GM23338 (cell line): ENCODE measurements around the gene ICAM5. TPM values are rescaled to one million over a fixed set of nuclear protein-coding genes. Genes with fewer than 3 reads are reported as not detected.
A peak's percentile ranks its signal among the peaks of the same experiment; 100 is the strongest.

Source experiments
- ATAC-seq: fragments of 200-7000 bp; cut with Tn5 transposase; 3 replicates; pipeline ENCODE4 v1.9.1; 2020
- DNase-seq: peaks from one replicate; pipeline ENCODE4 v3.0.0-alpha.2; 2015; ENCODE audit warnings: low spot score
- H2AFZ ChIP-seq: fragments of 200-600 bp; sonication (generic); 2 replicates; pipeline ENCODE4 v1.8.0; 2016; ENCODE audit warnings: antibody characterized with exemption, mild to moderate bottlenecking, moderate library complexity
- H3F3A ChIP-seq: fragments of 200-600 bp; sonication (generic); replicated peaks from 2 replicates; pipeline ENCODE4 v1.8.0; 2017; ENCODE audit warnings: antibody characterized with exemption, mixed run types, low read depth
- H3K27ac ChIP-seq: fragments of 200-600 bp; sonication (generic); 2 replicates; pipeline ENCODE4 v1.6.1; 2016; ENCODE audit warnings: low read depth
- H3K27me3 ChIP-seq: fragments of 200-600 bp; sonication (generic); 2 replicates; pipeline ENCODE4 v1.8.0; 2016; ENCODE audit warnings: mild to moderate bottlenecking, mixed run types, moderate library complexity; ENCODE audit not compliant: insufficient read depth
- H3K36me3 ChIP-seq: fragments of 200-600 bp; sonication (generic); 2 replicates; pipeline ENCODE4 v1.8.0; 2016; ENCODE audit warnings: mild to moderate bottlenecking; ENCODE audit not compliant: insufficient read depth
- H3K4me1 ChIP-seq: fragments of 200-600 bp; sonication (generic); 2 replicates; pipeline ENCODE4 v1.8.0; 2016; ENCODE audit warnings: mild to moderate bottlenecking, moderate library complexity; ENCODE audit not compliant: insufficient read depth
- H3K4me2 ChIP-seq: fragments of 200-600 bp; sonication (generic); 2 replicates; pipeline ENCODE4 v1.7.1; 2017; ENCODE audit warnings: mixed run types
- H3K4me3 ChIP-seq: fragments of 200-600 bp; sonication (generic); 2 replicates; pipeline ENCODE4 v1.6.1; 2016; ENCODE audit warnings: mixed run types
- H3K79me2 ChIP-seq: fragments of 200-600 bp; sonication (generic); replicated peaks from 2 replicates; pipeline ENCODE4 v1.8.0; 2017; ENCODE audit warnings: mild to moderate bottlenecking; ENCODE audit not compliant: insufficient read depth
- H3K9me2 ChIP-seq: fragments of 200-600 bp; sonication (generic); 2 replicates; pipeline ENCODE4 v1.8.0; 2017; ENCODE audit not compliant: insufficient read depth
- H4K20me1 ChIP-seq: fragments of 200-600 bp; sonication (generic); replicated peaks from 2 replicates; pipeline ENCODE4 v1.8.0; 2017; ENCODE audit warnings: mild to moderate bottlenecking; ENCODE audit not compliant: insufficient read depth
- H3K27ac Mint-ChIP-seq: 2 replicates; pipeline ENCODE4 v1.8.0; 2020; ENCODE audit warnings: inconsistent platforms, mild to moderate bottlenecking, moderate library complexity, mixed read lengths
- H3K27me3 Mint-ChIP-seq: 3 replicates; pipeline ENCODE4 v1.8.0; 2022; ENCODE audit warnings: low read depth, mild to moderate bottlenecking, moderate library complexity, mixed read lengths, inconsistent platforms; ENCODE audit not compliant: insufficient read depth, poor library complexity
- H3K36me3 Mint-ChIP-seq: 3 replicates; pipeline ENCODE4 v1.8.0; 2021; ENCODE audit warnings: low read depth, mild to moderate bottlenecking, inconsistent platforms, moderate library complexity, mixed read lengths
- H3K4me1 Mint-ChIP-seq: 3 replicates; pipeline ENCODE4 v1.8.0; 2020; ENCODE audit warnings: mild to moderate bottlenecking, inconsistent platforms, mixed read lengths
- H3K4me3 Mint-ChIP-seq: 3 replicates; pipeline ENCODE4 v1.8.0; 2021; ENCODE audit warnings: moderate library complexity, mild to moderate bottlenecking, inconsistent platforms, mixed read lengths
- H3K9me3 Mint-ChIP-seq: 3 replicates; pipeline ENCODE4 v1.8.0; 2020; ENCODE audit warnings: moderate library complexity, mild to moderate bottlenecking, inconsistent platforms, mixed read lengths
- CREB1 ChIP-seq: fragments of 250-450 bp; sonication (Bioruptor Pico); IDR thresholded peaks from 2 replicates; pipeline ENCODE4 v1.5.0; 2020; ENCODE audit warnings: low read depth, mild to moderate bottlenecking, moderate library complexity
- ETS1 ChIP-seq: IDR thresholded peaks from 2 replicates; pipeline ENCODE4 v1.6.1; 2016; ENCODE audit warnings: antibody characterized with exemption
- EZH2 ChIP-seq: fragments of 200-600 bp; sonication (generic); IDR thresholded peaks from one replicate; pipeline ENCODE4 v1.8.0; 2017; ENCODE audit warnings: antibody characterized with exemption, mild to moderate bottlenecking, low read depth; ENCODE audit not compliant: unreplicated experiment
- EZH2phosphoT487 ChIP-seq: fragments of 200-600 bp; sonication (generic); IDR thresholded peaks from one replicate; pipeline ENCODE4 v1.8.1; 2018; ENCODE audit warnings: antibody characterized with exemption; ENCODE audit not compliant: unreplicated experiment
- JUNB ChIP-seq: IDR thresholded peaks from one replicate; pipeline ENCODE4 v1.6.1; 2016; ENCODE audit warnings: antibody characterized with exemption; ENCODE audit not compliant: unreplicated experiment
- NANOG ChIP-seq: IDR thresholded peaks from 2 replicates; pipeline ENCODE4 v1.6.1; 2016; ENCODE audit warnings: antibody characterized with exemption, borderline replicate concordance
- POLR2AphosphoS5 ChIP-seq: IDR thresholded peaks from 2 replicates; pipeline ENCODE4 v1.6.1; 2016; ENCODE audit warnings: antibody characterized with exemption, low read depth
- REST ChIP-seq: IDR thresholded peaks from one replicate; pipeline ENCODE4 v1.6.1; 2018; ENCODE audit warnings: antibody characterized with exemption; ENCODE audit not compliant: unreplicated experiment
- STAT1 ChIP-seq: IDR thresholded peaks from one replicate; pipeline ENCODE4 v1.6.1; 2016; ENCODE audit warnings: antibody characterized with exemption; ENCODE audit not compliant: unreplicated experiment
- ZNF114 ChIP-seq: fragments of 250-450 bp; sonication (Bioruptor Pico); IDR thresholded peaks from 2 replicates; pipeline ENCODE4 v1.5.0; 2020; ENCODE audit warnings: mild to moderate bottlenecking, moderate library complexity
- ZNF331 ChIP-seq: fragments of 250-450 bp; sonication (Bioruptor Pico); IDR thresholded peaks from 2 replicates; pipeline ENCODE4 v1.5.0; 2020; ENCODE audit warnings: low read depth, mild to moderate bottlenecking, moderate library complexity
- ZNF462 ChIP-seq: fragments of 250-450 bp; sonication (Bioruptor Pico); IDR thresholded peaks from 2 replicates; pipeline ENCODE4 v1.5.0; 2020; ENCODE audit warnings: mild to moderate bottlenecking, moderate library complexity
- polyA plus RNA-seq: library from polyadenylated mRNA; unstranded; fragments of >200 nt; fragmentation: Nextera tagmentation; extraction: Ambion mirVana; gene quantifications from 2 replicates; pipeline ENCODE4 v1.2.1, GENCODE V29; 2016
- total RNA-seq: library from RNA; depleted of rRNA; stranded (reverse); fragments of >200 nt; shearing (Covaris generic); gene quantifications from 2 replicates; pipeline ENCODE4 v1.2.3, GENCODE V29; 2014
- TF ChIP-seq, protein P1 (sequence below), 2 experiments: fragments of 200-600 bp in 1 of 2; sonication (generic) in 1 of 2; conservative IDR thresholded peaks; 2 replicates each; pipeline versions ENCODE4 v1.5.1 to v1.6.1; 2016 to 2017; ENCODE audit warnings: antibody characterized with exemption in 2 of 2, low read depth in 2 of 2, mild to moderate bottlenecking in 2 of 2, moderate library complexity in 1 of 2

ICAM5 gene
- total and polyA plus RNA-seq, 2 experiments from 2014 or later = 0.47 to 4.6 TPM

- Mint-ChIP-seq H3K36me3 (no peaks in the 10 kb centered on the region), H3K4me1 (peaks cover 35% of the 10 kb centered on the region), H3K9me3 (peaks cover 3% of the 10 kb centered on the region; the same call in 1 of the 3 replicates), H3K27me3 (peaks cover 96% of the 10 kb centered on the region), H3K4me3 (peak overlapping the region; percentile 77), H3K27ac (no peak overlapping the region)
- Histone ChIP-seq H3K79me2 (no peaks in the 10 kb centered on the region), H3K36me3 (no peaks in the 10 kb centered on the region), H3K9me2 (no peaks in the 10 kb centered on the region), H3F3A (peaks cover 27% of the 10 kb centered on the region; the same call in 1 of the 2 replicates), H2AFZ (peak overlapping the region; percentile 98), H3K27me3 (peaks cover 100% of the 10 kb centered on the region), H3K27ac (no peak overlapping the region), H3K4me3 (peak overlapping the region; percentile 71), H3K4me2 (peak overlapping the region; percentile 94), H4K20me1 (no peaks in the 10 kb centered on the region; the same call in 1 of the 2 replicates), H3K4me1 (peaks cover 17% of the 10 kb centered on the region)
- ATAC-seq (peak; percentile 38), DNase-seq (peak; percentile 98)
- TF ChIP-seq ZNF114 (CRISPR knock-in tag) (no peak), ZNF331 (CRISPR knock-in tag) (no peak), ZNF462 (CRISPR knock-in tag) (no peak), REST (no peak), ETS1 (no peak), POLR2AphosphoS5 (no peak), EZH2phosphoT487 (no peak), EZH2 (no peak), CREB1 (CRISPR knock-in tag) (no peak), JUNB (no peak), NANOG (no peak), STAT1 (no peak)
- TF ChIP-seq, protein P1, sequence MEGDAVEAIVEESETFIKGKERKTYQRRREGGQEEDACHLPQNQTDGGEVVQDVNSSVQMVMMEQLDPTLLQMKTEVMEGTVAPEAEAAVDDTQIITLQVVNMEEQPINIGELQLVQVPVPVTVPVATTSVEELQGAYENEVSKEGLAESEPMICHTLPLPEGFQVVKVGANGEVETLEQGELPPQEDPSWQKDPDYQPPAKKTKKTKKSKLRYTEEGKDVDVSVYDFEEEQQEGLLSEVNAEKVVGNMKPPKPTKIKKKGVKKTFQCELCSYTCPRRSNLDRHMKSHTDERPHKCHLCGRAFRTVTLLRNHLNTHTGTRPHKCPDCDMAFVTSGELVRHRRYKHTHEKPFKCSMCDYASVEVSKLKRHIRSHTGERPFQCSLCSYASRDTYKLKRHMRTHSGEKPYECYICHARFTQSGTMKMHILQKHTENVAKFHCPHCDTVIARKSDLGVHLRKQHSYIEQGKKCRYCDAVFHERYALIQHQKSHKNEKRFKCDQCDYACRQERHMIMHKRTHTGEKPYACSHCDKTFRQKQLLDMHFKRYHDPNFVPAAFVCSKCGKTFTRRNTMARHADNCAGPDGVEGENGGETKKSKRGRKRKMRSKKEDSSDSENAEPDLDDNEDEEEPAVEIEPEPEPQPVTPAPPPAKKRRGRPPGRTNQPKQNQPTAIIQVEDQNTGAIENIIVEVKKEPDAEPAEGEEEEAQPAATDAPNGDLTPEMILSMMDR (conservative IDR thresholded peaks at IDR 0.05; ENCODE audit: low read depth in 2 of 2) = no peak
These were observed 2.5 kb downstream of the ICAM5 start for GRCh38 chr19:10292206-10292788.
